K562 (cell line): ENCODE measurements around the gene CHCHD6.

ENCODE experiments used
- DIDO1 ChIP-seq: fragments of 450-650 bp; IDR thresholded peaks from 2 replicates; pipeline ENCODE4 v1.6.1; 2016; ENCODE audit warnings: low read depth, missing biosample characterization, missing genetic modification characterization
- STAG1 ChIP-seq: sonication (generic); formaldehyde crosslinking; IDR thresholded peaks from 2 replicates; pipeline ENCODE4 v1.5.0; 2020; ENCODE audit warnings: missing genetic modification reagents, borderline replicate concordance

- TF ChIP-seq DIDO1 (no peak), STAG1 (CRISPR knock-in tag) (no peak)
These were observed 233.9 kb downstream of the CHCHD6 start for GRCh38 chr3:126937973-126938372.
